ENCODE data around the gene IQCE.

Gene IQCE

DNA sequence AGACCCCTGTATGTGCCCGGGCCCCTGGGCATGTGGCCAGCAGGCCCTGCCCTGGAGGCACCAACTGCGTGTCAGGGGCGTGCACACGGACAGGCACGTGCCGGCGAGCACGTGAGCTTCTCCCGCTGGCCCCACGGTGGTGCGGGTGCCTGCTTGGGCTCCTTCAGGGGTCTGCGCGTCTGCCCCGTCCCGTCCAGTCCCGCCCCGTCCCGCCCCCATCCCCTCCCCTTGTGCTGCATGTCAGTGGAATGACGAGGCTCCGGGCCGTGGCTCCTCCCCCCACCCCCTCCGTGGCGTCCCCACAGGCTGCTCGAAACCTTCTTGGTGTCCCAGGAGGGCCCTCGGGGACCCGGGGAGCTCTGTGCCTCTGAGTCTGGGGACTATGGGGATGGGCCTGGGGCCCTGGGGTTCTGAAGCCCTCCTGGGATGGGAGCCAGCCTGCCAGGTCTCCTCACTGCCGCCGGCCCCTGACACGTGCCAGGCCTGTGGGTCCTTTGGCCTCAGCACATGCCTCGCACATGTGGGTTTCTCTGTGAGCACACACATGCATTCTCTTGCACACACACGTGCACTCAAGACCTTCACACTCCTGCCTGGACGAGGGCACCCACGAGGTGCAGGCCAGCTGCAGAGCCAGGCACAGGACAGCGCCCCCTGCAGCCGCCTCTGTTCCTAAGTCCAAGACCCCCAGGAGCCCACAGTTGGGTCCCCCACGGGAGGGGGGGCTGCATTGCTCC is 101.7 kb downstream of the IQCE start:
- Histone ChIP-seq H3K79me2 (ENCODE audit: insufficient read depth, low read length) (no peaks in the 10 kb centered on the region), H3F3A (ENCODE audit: insufficient read depth, low read length) (no peaks in the 10 kb centered on the region), H3K4me2 (ENCODE audit: low read length) (no peak overlapping the region), H3K4me1 (ENCODE audit: insufficient read depth, low read length, severe bottlenecking) (no peaks in the 10 kb centered on the region), H4K20me1 (ENCODE audit: insufficient read depth, low read length) (no peaks in the 10 kb centered on the region), H3K36me3 (ENCODE audit: insufficient read depth, low read length) (no peaks in the 10 kb centered on the region), H2AFZ (ENCODE audit: low read length) (no peak overlapping the region), H3K9me3 (ENCODE audit: low read length) (no peaks in the 10 kb centered on the region), H3K9me2 (ENCODE audit: low read depth, low read length) (no peaks in the 10 kb centered on the region), H3K9ac (ENCODE audit: low read length) (no peak overlapping the region), H3K27ac (ENCODE audit: low read depth, low read length, poor library complexity, severe bottlenecking) (no peak overlapping the region), H3K4me3 (ENCODE audit: low read depth, low read length, poor library complexity, severe bottlenecking) (no peak overlapping the region), H3K27me3 (ENCODE audit: insufficient read depth, low read length) (no peaks in the 10 kb centered on the region)
- TF ChIP-seq, protein P1, sequence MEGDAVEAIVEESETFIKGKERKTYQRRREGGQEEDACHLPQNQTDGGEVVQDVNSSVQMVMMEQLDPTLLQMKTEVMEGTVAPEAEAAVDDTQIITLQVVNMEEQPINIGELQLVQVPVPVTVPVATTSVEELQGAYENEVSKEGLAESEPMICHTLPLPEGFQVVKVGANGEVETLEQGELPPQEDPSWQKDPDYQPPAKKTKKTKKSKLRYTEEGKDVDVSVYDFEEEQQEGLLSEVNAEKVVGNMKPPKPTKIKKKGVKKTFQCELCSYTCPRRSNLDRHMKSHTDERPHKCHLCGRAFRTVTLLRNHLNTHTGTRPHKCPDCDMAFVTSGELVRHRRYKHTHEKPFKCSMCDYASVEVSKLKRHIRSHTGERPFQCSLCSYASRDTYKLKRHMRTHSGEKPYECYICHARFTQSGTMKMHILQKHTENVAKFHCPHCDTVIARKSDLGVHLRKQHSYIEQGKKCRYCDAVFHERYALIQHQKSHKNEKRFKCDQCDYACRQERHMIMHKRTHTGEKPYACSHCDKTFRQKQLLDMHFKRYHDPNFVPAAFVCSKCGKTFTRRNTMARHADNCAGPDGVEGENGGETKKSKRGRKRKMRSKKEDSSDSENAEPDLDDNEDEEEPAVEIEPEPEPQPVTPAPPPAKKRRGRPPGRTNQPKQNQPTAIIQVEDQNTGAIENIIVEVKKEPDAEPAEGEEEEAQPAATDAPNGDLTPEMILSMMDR (IDR thresholded peaks at IDR 0.05; ENCODE audit: low read length): peak; percentile 50
- no peak for TF ChIP-seq EZH2 (IDR thresholded peaks at IDR 0.05; ENCODE audit: borderline replicate concordance, low read length)

DNA sequence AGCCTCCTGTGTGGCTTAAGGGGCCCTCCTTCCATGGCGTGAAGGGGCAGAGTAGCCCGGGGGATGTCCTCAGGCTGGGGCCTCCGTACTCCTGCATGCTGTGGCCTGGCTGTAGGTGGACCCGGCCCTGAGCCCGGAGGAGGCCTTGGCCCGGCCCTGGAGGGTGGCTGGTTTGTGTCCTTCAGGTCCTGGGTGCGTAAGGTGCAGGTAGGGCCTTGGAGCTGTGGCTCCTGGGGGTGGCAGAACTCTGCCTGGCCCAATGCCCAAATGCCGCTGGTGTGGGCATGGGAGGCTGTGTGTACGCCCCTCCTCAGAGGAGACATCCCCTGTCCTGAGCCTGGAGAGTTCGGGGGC is 102.3 kb downstream of the IQCE start:
- Histone ChIP-seq H4K20me1 (ENCODE audit: insufficient read depth, low read length) (no peaks in the 10 kb centered on the region), H3K27me3 (ENCODE audit: insufficient read depth, low read length) (no peaks in the 10 kb centered on the region), H3K9ac (ENCODE audit: low read length) (no peak overlapping the region), H2AFZ (ENCODE audit: low read length) (no peak overlapping the region), H3K4me1 (ENCODE audit: insufficient read depth, low read length, severe bottlenecking) (no peaks in the 10 kb centered on the region), H3K36me3 (ENCODE audit: insufficient read depth, low read length) (no peaks in the 10 kb centered on the region), H3K9me3 (ENCODE audit: low read length) (no peaks in the 10 kb centered on the region), H3K79me2 (ENCODE audit: insufficient read depth, low read length) (no peaks in the 10 kb centered on the region), H3K4me3 (ENCODE audit: low read depth, low read length, poor library complexity, severe bottlenecking) (no peak overlapping the region), H3K4me2 (ENCODE audit: low read length) (no peak overlapping the region), H3K9me2 (ENCODE audit: low read depth, low read length) (no peaks in the 10 kb centered on the region), H3K27ac (ENCODE audit: low read depth, low read length, poor library complexity, severe bottlenecking) (no peak overlapping the region), H3F3A (ENCODE audit: insufficient read depth, low read length) (no peaks in the 10 kb centered on the region)
- no peak for TF ChIP-seq EZH2 (IDR thresholded peaks at IDR 0.05; ENCODE audit: borderline replicate concordance, low read length)
- TF ChIP-seq, protein P1 (IDR thresholded peaks at IDR 0.05; ENCODE audit: low read length): no peak

DNA sequence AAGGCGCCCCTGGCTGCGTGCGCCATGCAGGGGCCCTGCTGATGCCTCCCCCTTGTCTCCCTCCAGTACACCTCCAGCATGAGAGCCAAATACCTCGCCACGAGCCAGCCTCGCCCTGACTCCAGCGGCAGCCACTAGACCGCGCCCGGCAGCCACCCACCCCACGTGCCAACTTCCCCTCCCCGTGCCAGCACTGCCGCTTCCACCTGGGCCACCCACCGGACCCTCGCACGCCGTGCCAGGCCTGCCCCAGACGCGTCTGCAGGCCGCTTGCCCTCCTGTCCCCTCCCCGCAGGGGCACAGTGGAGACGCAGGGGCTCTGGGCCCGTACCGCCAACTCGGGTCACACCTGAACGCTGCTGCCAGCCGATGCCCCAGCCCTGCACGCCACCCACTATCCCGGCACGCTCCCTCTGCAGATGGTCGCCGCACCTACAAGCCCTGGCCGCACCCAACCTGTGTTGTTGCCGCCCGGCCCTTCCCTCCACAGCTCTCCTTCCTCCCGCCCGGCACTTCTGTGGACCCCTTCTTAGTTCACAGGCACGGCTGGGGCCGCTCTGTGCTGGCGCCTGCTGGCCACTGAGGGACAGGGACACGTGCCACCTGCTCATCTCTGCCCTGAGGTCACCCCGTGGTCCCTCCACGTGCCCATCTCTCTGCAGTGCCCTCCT is 103.0 kb downstream of the IQCE start:
- Histone ChIP-seq H3K79me2 (ENCODE audit: insufficient read depth, low read length) (no peaks in the 10 kb centered on the region), H3K9me3 (ENCODE audit: low read length) (no peaks in the 10 kb centered on the region), H3K4me2 (ENCODE audit: low read length) (no peak overlapping the region), H3K9ac (ENCODE audit: low read length) (no peak overlapping the region), H3K4me1 (ENCODE audit: insufficient read depth, low read length, severe bottlenecking) (no peaks in the 10 kb centered on the region), H2AFZ (ENCODE audit: low read length) (no peak overlapping the region), H3K27me3 (ENCODE audit: insufficient read depth, low read length) (no peaks in the 10 kb centered on the region), H4K20me1 (ENCODE audit: insufficient read depth, low read length) (no peaks in the 10 kb centered on the region), H3K27ac (ENCODE audit: low read depth, low read length, poor library complexity, severe bottlenecking) (no peak overlapping the region), H3K9me2 (ENCODE audit: low read depth, low read length) (no peaks in the 10 kb centered on the region), H3F3A (ENCODE audit: insufficient read depth, low read length) (no peaks in the 10 kb centered on the region), H3K4me3 (ENCODE audit: low read depth, low read length, poor library complexity, severe bottlenecking) (no peak overlapping the region), H3K36me3 (ENCODE audit: insufficient read depth, low read length) (no peaks in the 10 kb centered on the region)
- TF ChIP-seq EZH2 (IDR thresholded peaks at IDR 0.05; ENCODE audit: borderline replicate concordance, low read length): no peak
- TF ChIP-seq, protein P1 (IDR thresholded peaks at IDR 0.05; ENCODE audit: low read length): no peak
